Stimulated activated CD8-positive, alpha-beta memory T cell treated with anti-CD3 and anti-CD28 coated beads, Interleukin-4, amount 100 ng/mL, for 48 hours (primary cell): ENCODE measurements around the gene TPRX2.
"Not testable (repeated sequence)": the region's sequence is repeated elsewhere in the genome, so short reads cannot be mapped to it uniquely, and the experiment has no call there.

Source experiments
- DNase-seq: peaks from one replicate; pipeline ENCODE4 v3.0.0-alpha.2; 2020

Gene TPRX2

GRCh38 chr19:47863514-47863936, 4.5 kb downstream of the TPRX2 start:
- DNase-seq = peak; percentile 98

GRCh38 chr19:47865166-47865565, 6.1 kb downstream of the TPRX2 start:
- DNase-seq = no peak

GRCh38 chr19:47878906-47879305, 19.9 kb downstream of the TPRX2 start:
- no peak for DNase-seq

GRCh38 chr19:47879385-47879784, 20.4 kb downstream of the TPRX2 start:
- not testable (repeated sequence) for DNase-seq

DNA sequence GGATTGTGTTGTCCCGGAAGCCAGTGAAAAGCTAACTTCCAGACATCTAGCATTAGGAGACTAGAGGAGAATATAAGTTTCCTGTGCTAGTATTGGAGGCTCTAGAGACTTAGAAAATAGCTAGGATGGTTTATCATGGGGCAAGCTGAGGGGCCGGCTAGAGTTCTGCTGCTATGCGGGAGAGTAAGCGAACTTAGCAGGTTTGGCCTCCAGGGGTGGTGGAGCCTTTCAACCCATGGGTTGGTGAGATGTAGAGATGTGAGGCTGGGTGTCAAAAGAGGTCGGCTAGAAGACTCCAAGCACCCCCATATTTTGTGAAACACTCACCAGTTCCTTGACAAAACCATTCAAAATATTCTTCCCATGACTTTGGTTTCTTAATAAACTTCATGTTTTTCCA, 22.7 kb downstream of the TPRX2 start:
- no peak for DNase-seq

DNA sequence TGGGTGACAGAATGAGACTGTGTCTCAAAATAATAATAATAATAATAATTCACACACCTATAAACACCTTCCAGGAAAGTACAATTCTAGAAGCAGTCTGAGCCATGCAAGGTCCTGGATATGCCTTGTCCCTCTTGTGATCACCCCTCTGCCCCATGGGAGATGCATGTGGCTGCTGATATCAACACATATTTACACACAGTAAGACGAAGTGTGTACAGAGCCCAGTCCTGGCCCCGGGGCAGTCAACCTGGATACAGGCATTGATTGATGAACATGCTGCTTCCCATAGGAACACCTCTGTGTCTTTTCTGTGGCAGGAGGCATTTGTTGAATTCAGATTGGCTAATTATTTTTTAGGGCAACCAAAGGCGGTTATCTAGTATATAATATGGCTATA, 23.9 kb downstream of the TPRX2 start:
- DNase-seq = no peak

- DNase-seq = no peak
Observed at GRCh38 chr19:47885067-47885463, 26.0 kb downstream of the TPRX2 start.

- DNase-seq = no peak
Observed at GRCh38 chr19:47886010-47886559, 27.1 kb downstream of the TPRX2 start, which contains the start of gene SULT2A1. Gene SULT2A1 (minus strand): TSS chr19:47886315. CDS start chr19:47886257, 58 bp downstream.

- DNase-seq = no peak
Observed at GRCh38 chr19:47890865-47891621, 32.0 kb downstream of the TPRX2 start.

DNA sequence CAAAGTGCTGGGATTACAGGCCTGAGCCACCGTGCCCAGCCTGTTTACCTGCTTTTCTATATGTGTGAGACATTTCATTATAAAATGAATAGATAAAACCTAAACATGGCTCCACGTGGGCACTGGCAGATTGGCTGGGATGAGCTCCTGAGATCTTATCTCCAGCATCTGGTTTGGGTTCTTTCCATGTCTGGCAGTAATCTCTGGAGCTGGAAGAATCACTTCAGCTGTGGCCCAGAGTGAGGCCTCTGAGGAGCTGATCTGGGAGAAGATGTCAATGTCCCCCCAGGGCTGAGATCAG, 32.5 kb downstream of the TPRX2 start:
- DNase-seq = no peak

DNA sequence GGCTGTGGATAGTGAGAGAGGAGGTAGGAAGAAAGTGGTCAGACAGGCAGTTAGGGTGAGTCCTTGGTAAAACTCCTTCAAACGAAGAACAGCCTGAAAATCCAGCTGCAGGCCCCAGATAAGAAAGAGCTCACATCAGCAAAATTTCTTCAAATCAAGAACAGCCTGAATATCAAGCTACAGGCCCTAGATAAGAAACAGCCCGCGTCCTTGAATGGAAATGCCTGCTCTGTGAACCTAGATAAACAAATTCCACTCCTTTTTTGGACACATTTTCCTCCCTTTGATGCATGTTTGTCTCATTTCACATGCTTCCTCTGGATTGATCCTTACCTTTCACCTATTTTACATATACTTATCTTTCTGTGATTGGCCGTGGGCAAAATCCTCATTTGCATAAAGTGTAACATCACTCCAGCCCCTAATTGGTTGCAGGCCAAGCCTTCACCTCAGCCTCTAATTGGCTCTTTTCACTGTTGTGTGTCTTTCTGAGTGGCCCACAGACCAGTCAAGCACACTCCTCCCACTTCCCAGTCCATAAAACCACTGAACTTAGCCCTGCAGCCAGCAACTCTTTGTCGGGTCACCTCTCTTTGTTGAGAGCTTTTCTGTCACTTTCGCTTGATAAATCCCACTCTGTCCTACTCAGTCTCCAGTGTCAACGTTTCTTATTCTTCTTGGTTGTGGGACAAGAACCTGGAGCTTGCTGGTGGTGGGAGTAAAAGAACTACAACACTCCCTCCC, 33.1 kb downstream of the TPRX2 start:
- DNase-seq = no peak

DNA sequence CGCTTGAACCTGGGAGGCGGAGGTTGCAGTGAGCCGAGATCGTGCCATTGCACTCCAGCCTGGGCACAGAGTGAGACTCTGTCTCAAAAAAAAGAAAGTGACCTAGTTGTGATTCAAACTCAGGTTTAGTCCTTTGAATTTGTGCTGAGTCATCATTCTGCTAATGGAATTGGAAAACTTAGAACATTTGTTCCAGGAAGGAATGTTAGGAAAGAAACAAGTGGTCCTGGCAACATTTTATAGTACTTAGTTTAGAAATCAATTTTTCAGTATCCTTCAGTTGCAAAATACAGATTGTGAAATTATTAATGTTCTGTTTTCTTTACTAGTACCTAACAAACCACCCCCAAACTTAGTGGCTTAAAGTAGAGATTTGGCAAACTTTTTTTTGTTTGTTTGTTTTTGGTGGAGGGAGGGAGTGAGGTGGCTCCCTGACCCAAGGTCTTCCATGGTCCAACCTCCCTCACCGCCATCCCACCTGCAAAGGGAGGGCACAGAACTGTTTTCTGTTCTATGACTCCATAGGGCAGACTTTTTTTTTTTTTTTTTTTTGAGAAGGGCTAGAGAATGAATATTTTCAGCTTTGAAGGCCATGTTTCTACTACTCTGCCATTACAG, 36.2 kb downstream of the TPRX2 start:
- DNase-seq = no peak

GRCh38 chr19:47896019-47896418, 37.0 kb downstream of the TPRX2 start:
- DNase-seq = no peak

DNA sequence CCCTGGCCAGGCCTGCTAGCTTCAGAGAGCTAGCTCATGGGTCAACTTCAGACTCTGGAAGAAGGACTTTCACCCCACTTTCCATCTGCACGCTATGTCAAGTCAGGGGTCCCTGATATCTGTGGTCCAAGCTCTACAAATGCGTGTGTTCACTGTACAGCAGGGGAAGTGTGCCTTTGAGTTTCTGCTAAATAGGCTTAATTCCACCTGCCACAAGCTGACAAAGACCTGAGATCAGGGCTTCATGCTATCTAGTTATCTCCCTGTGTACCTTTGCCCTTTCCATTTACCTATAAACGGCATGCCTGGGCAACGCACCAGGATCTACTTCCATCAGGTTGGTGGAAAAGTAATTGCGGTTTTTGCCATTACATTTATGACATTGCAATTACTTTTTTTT, 37.7 kb downstream of the TPRX2 start:
- DNase-seq = no peak

GRCh38 chr19:47897861-47898260, 38.8 kb downstream of the TPRX2 start:
- no peak for DNase-seq

DNA sequence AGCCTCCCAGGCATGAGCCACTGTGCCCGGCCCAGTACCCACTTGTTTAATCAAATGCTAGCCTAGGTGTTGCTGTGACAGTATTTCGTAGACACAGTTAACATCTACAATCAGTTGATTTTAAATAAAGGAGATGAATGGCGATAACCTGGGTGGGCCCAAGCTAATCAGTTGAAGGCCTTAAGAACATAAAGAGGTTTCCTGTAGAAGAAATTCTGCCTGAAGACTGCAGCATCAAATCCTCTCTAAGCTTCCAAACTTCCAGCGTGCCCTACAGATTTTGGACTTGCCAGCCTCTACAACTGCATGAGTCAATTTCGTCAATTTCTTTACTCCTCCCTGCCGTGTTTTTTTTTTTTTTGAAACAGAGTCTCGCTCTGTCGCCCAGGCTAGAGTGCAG, 40.3 kb downstream of the TPRX2 start:
- DNase-seq = no peak

DNA sequence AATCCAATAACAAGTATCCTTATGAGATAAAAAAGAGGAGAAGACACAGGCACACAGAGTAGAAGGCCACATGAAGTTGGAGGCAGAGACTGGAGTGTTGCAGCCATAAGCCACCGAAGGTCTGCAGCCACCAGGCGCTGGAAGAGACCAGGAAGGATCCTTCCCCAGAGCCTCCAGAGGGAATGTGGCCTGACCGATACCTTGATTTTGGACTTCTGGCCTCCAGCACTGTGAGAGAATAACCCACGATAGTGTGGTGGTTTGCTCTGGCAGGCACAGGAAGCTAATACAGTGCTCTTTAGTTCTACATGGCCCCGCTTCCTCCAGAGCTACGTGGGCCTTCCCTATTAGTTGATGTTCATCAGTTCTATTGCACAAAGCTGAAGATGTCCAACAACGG, 42.3 kb downstream of the TPRX2 start:
- DNase-seq = no peak

DNA sequence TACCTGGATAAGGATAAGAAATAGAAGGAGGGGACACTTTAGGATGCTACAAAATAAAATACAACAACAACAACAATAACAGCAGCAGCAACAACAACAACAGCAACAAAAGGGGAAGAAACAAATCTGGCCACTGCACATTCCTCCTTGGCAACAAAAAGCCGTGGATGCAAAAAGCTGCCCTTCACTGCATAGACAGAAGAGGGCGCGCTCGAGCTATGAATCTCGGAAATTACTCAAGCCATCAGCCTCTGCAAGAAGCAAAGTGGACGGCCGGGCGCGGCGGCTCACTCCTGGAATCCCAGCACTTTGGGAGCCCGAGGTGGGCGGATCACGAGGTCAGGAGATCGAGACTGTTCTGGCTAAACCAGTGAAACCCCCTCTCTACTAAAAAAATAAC, 50.3 kb downstream of the TPRX2 start:
- DNase-seq = peak; percentile 86

DNA sequence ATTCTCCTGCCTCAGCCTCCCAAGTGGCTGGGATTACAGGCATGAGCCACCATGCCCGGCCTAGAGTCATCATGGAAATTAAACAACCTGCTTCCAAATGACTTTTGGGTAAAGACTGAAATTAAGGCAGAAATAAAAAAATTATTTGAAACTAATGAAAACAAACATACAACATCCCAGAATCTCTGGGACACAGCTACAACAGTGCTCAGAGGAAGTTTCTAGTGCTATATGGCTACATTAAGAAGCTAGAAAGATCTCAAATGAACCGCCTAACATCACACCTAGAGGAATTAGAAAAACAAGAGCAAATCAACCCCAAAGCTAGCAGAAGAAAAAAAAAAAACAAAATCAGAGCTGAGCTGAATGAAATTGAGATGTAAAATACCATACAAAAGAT, 51.2 kb downstream of the TPRX2 start:
- not testable (repeated sequence) for DNase-seq
